PC-9 (cell line): Measurements from ENCODE around the gene GPM6B. TPM values are rescaled to one million over a fixed set of nuclear protein-coding genes. Genes with fewer than 3 reads are reported as not detected.

Experiments
- BruUV-seq: library from RNA; stranded (reverse); fragments of 400-500 nt; replicated peaks from 2 replicates; lab custom pipeline; 2021; lab: Mats Ljungman, UMichigan
- CTCF ChIA-PET: fragments of 300-600 bp; sonication (Branson Sonifier 250); formaldehyde crosslinking; loops from one replicate; lab custom pipeline; 2022; ENCODE audit warnings: antibody characterized with exemption; lab: Charles Lee
- POLR2A ChIA-PET: fragments of 300-600 bp; sonication (Branson Sonifier 250); formaldehyde crosslinking; loops from one replicate; lab custom pipeline; 2022; ENCODE audit warnings: antibody characterized with exemption; ENCODE audit not compliant: unreplicated experiment; lab: Charles Lee
- DNase-seq, 2 experiments: peaks; one replicate each; pipeline versions ENCODE4 v3.0.0 to v3.0.0-alpha.2; 2015 to 2022; ENCODE audit warnings: mixed read lengths in 1 of 2
- H2AFZ ChIP-seq: fragments of 200-600 bp; sonication (generic); 2 replicates; pipeline ENCODE4 v1.8.1; 2017; ENCODE audit warnings: antibody characterized with exemption
- H3F3A ChIP-seq: fragments of 200-600 bp; sonication (generic); 2 replicates; pipeline ENCODE4 v1.8.1; 2017; ENCODE audit warnings: antibody characterized with exemption, mild to moderate bottlenecking, low read depth; ENCODE audit not compliant: insufficient read depth
- H3K27ac ChIP-seq: fragments of 200-600 bp; sonication (generic); 2 replicates; pipeline ENCODE4 v1.6.1; 2016; ENCODE audit warnings: mixed run types
- H3K27me3 ChIP-seq: fragments of 200-600 bp; sonication (generic); 2 replicates; pipeline ENCODE4 v1.6.1; 2016; ENCODE audit warnings: low read depth, mixed run types; ENCODE audit not compliant: insufficient read depth
- H3K36me3 ChIP-seq: fragments of 200-600 bp; sonication (generic); 2 replicates; pipeline ENCODE4 v1.6.1; 2016; ENCODE audit warnings: low read depth, mixed run types
- H3K4me1 ChIP-seq: fragments of 200-600 bp; sonication (generic); replicated peaks from 2 replicates; pipeline ENCODE4 v1.6.1; 2016; ENCODE audit warnings: mixed run types; ENCODE audit not compliant: insufficient read depth
- H3K4me2 ChIP-seq: fragments of 200-600 bp; sonication (generic); 2 replicates; pipeline ENCODE4 v1.6.1; 2017; ENCODE audit warnings: mixed run types
- H3K4me3 ChIP-seq: fragments of 200-600 bp; sonication (generic); 2 replicates; pipeline ENCODE4 v1.6.1; 2016; ENCODE audit warnings: mixed run types
- H3K79me2 ChIP-seq: fragments of 200-600 bp; sonication (generic); 2 replicates; pipeline ENCODE4 v1.6.1; 2017; ENCODE audit warnings: low read depth, mixed run types
- H3K9me2 ChIP-seq: fragments of 200-600 bp; sonication (generic); 2 replicates; pipeline ENCODE4 v1.8.1; 2017; ENCODE audit warnings: mild to moderate bottlenecking; ENCODE audit not compliant: insufficient read depth
- H3K9me3 ChIP-seq: fragments of 200-600 bp; sonication (generic); 2 replicates; pipeline ENCODE4 v1.8.1; 2016; ENCODE audit warnings: low read depth; ENCODE audit not compliant: insufficient read depth
- H4K20me1 ChIP-seq: fragments of 200-600 bp; sonication (generic); 2 replicates; pipeline ENCODE4 v1.8.1; 2017; ENCODE audit not compliant: insufficient read depth
- EZH2 ChIP-seq: fragments of 200-600 bp; sonication (generic); IDR thresholded peaks from 2 replicates; pipeline ENCODE4 v1.8.0; 2017; ENCODE audit warnings: antibody characterized with exemption, low read depth
- intact Hi-C: fragments of 100-400 bp; cut with micrococcal nuclease; formaldehyde crosslinking; loops from one replicate; pipeline ENCODE4 v1.10.0; 2022; ENCODE audit not compliant: unreplicated experiment
- total RNA-seq: library from RNA; stranded (reverse); gene quantifications from 2 replicates; pipeline ENCODE4 v1.2.3, GENCODE V29; 2021
- TF ChIP-seq, protein P1 (sequence below): fragments of 200-600 bp; sonication (generic); conservative IDR thresholded peaks from 2 replicates; pipeline ENCODE4 v1.6.1; 2017; ENCODE audit warnings: mixed run types, antibody characterized with exemption, mild to moderate bottlenecking, moderate library complexity

The GPM6B gene
- total RNA-seq, 1 experiment from 2014 or later, result not detected

DNA sequence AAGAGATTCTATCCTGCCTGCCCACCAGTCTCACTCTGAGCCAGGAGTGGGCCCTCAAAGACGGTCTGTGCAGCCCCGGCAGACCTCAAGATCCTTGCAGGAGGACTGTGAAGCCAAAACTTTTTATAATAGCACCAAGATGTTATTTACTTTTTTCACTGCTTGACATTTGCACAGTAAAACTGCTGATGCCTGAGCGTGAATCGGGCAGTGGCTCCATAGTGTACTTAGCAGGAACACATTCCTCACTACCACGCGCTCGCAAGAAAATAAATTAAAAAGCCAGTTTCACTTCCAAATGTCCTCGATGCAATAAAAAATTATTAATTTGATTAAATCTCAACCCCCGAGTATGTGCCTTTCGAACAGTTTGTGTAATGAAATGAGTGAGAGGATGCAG, 22.5 kb downstream of the GPM6B start:
- Histone ChIP-seq H3K9me3 (no peaks in the 10 kb centered on the region), H3K9me2 (no peaks in the 10 kb centered on the region), H3K4me3 (no peak overlapping the region), H3K27me3 (peaks cover 9% of the 10 kb centered on the region; the same call in 1 of the 2 replicates), H3F3A (no peaks in the 10 kb centered on the region), H2AFZ (no peak overlapping the region), H3K79me2 (no peaks in the 10 kb centered on the region), H3K27ac (no peak overlapping the region), H3K4me2 (no peak overlapping the region), H3K4me1 (no peaks in the 10 kb centered on the region), H3K36me3 (no peaks in the 10 kb centered on the region), H4K20me1 (no peaks in the 10 kb centered on the region)
- no TSS peak for BruUV-seq
- intact Hi-C loops, result no loop called here
- no peak for TF ChIP-seq EZH2
- TF ChIP-seq, protein P1, sequence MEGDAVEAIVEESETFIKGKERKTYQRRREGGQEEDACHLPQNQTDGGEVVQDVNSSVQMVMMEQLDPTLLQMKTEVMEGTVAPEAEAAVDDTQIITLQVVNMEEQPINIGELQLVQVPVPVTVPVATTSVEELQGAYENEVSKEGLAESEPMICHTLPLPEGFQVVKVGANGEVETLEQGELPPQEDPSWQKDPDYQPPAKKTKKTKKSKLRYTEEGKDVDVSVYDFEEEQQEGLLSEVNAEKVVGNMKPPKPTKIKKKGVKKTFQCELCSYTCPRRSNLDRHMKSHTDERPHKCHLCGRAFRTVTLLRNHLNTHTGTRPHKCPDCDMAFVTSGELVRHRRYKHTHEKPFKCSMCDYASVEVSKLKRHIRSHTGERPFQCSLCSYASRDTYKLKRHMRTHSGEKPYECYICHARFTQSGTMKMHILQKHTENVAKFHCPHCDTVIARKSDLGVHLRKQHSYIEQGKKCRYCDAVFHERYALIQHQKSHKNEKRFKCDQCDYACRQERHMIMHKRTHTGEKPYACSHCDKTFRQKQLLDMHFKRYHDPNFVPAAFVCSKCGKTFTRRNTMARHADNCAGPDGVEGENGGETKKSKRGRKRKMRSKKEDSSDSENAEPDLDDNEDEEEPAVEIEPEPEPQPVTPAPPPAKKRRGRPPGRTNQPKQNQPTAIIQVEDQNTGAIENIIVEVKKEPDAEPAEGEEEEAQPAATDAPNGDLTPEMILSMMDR, result no peak
- CTCF ChIA-PET, result no interaction called here
- POLR2A ChIA-PET, result no interaction called here
- DNase-seq, result no peak

DNA sequence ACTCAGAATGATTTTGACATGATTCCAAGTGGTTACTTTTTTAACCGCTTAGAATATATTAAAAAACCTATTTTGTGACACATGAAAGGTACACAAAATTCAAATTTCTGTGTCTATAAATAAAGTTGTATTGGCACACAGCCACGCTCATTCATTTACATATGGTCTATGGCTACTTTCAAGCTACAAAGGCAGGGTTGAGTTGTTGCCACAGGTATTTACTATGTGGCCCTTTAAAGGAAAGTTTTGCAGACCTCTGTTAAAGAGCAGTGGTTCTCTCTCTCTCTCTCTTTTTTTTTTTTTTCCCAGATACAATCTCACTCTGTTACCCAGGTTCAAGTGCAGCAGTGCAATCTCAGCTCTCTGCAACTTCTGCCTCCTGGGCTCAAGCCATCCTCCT, 23.0 kb downstream of the GPM6B start:
- Histone ChIP-seq H3K27me3 (peaks cover 9% of the 10 kb centered on the region; the same call in 1 of the 2 replicates), H3K79me2 (no peaks in the 10 kb centered on the region), H3K4me1 (no peaks in the 10 kb centered on the region), H3K27ac (no peak overlapping the region), H3K4me2 (no peak overlapping the region), H3K4me3 (no peak overlapping the region), H3K9me3 (no peaks in the 10 kb centered on the region), H3K36me3 (no peaks in the 10 kb centered on the region), H2AFZ (no peak overlapping the region), H3F3A (no peaks in the 10 kb centered on the region), H3K9me2 (no peaks in the 10 kb centered on the region), H4K20me1 (no peaks in the 10 kb centered on the region)
- CTCF ChIA-PET, result no interaction called here
- DNase-seq, result no peak
- POLR2A ChIA-PET, result no interaction called here
- BruUV-seq, result no TSS peak
- no peak for TF ChIP-seq EZH2
- TF ChIP-seq, protein P1, result no peak
- intact Hi-C loops, result no loop called here

DNA sequence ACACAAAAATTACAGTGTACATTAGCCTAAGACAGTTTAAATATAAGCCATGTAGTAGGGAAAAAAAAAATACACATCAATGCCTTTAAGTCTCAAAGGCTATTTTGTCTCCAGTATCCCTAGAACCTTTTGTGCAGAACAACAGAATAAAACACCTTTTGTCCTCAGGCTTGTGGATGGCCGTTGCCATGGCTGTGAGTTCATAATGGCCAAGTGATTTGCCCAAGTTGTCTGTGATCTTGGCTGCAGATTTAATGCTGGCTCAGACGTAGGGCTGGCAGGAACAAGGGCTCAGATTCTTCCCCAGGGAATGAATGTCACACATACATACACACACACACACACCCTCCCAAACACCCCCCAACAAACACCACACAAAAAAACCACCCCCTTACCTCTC, 25.3 kb downstream of the GPM6B start:
- no TSS peak for BruUV-seq
- H3K36me3 ChIP-seq, result no peaks in the 10 kb centered on the region
- intact Hi-C loops, result no loop called here
- H4K20me1 ChIP-seq, result no peaks in the 10 kb centered on the region
- no peak for TF ChIP-seq EZH2
- TF ChIP-seq, protein P1, result no peak
- no peak overlapping the region for H3K4me3 ChIP-seq
- H3K4me1 ChIP-seq, result no peaks in the 10 kb centered on the region
- peaks cover 6% of the 10 kb centered on the region; the same call in 1 of the 2 replicates for H3K27me3 ChIP-seq
- H3F3A ChIP-seq, result no peaks in the 10 kb centered on the region
- POLR2A ChIA-PET, result no interaction called here
- DNase-seq, result no peak
- H2AFZ ChIP-seq, result no peak overlapping the region
- CTCF ChIA-PET, result no interaction called here
- no peak overlapping the region for H3K4me2 ChIP-seq
- no peaks in the 10 kb centered on the region for H3K9me3 ChIP-seq
- H3K9me2 ChIP-seq, result no peaks in the 10 kb centered on the region
- H3K79me2 ChIP-seq, result no peaks in the 10 kb centered on the region
- H3K27ac ChIP-seq, result no peak overlapping the region
